HuH-7 (cell line): Measurements from ENCODE around the gene USP15.
A peak's percentile ranks its signal among the peaks of the same experiment; 100 is the strongest.

Experiments
- DNase-seq: peaks from one replicate; pipeline ENCODE4 v3.0.0; 2011; ENCODE audit warnings: low spot score

USP15 gene

GRCh38 chr12:62258231-62258630 lies 2.0 kb upstream of the USP15 start:
- no peak for DNase-seq

GRCh38 chr12:62258941-62259630 lies 1.1 kb upstream of the USP15 start:
- DNase-seq: no peak

GRCh38 chr12:62259631-62259992 lies 592 bp upstream of the USP15 start:
- DNase-seq: no peak

- peak; percentile 50 for DNase-seq
Observed at GRCh38 chr12:62260733-62261683, 804 bp downstream of the USP15 start.

- DNase-seq: no peak
Observed at GRCh38 chr12:62261876-62262517, 1.8 kb downstream of the USP15 start.

GRCh38 chr12:62263232-62263631 lies 3.0 kb downstream of the USP15 start:
- DNase-seq: no peak

- DNase-seq: no peak
Observed at GRCh38 chr12:62263966-62264365, 3.8 kb downstream of the USP15 start.

GRCh38 chr12:62264706-62265105 lies 4.5 kb downstream of the USP15 start:
- DNase-seq: no peak

GRCh38 chr12:62265511-62265910 lies 5.3 kb downstream of the USP15 start:
- no peak for DNase-seq

- DNase-seq: no peak
Observed at GRCh38 chr12:62267026-62267425, 6.8 kb downstream of the USP15 start.

- no peak for DNase-seq
Observed at GRCh38 chr12:62267480-62267879, 7.3 kb downstream of the USP15 start.

GRCh38 chr12:62268956-62269355 lies 8.8 kb downstream of the USP15 start:
- no peak for DNase-seq

GRCh38 chr12:62269464-62270228 lies 9.4 kb downstream of the USP15 start:
- no peak for DNase-seq

- DNase-seq: no peak
Observed at GRCh38 chr12:62270384-62270783, 10.2 kb downstream of the USP15 start.

GRCh38 chr12:62270872-62271271 lies 10.7 kb downstream of the USP15 start:
- DNase-seq: no peak

- no peak for DNase-seq
Observed at GRCh38 chr12:62272936-62273552, 12.8 kb downstream of the USP15 start.

GRCh38 chr12:62273724-62274380 lies 13.6 kb downstream of the USP15 start:
- no peak for DNase-seq

GRCh38 chr12:62278022-62278421 lies 17.8 kb downstream of the USP15 start:
- DNase-seq: no peak

- DNase-seq: no peak
Observed at GRCh38 chr12:62279058-62279457, 18.9 kb downstream of the USP15 start.

- DNase-seq: no peak
Observed at GRCh38 chr12:62279961-62280360, 19.8 kb downstream of the USP15 start.
